NCI-H2227 (cell line): ENCODE results near the gene STX3.
"Not testable (repeated sequence)": the region's sequence is repeated elsewhere in the genome, so short reads cannot be mapped to it uniquely, and the experiment has no call there.

ENCODE experiments used
- DNase-seq: peaks from one replicate; lab custom pipeline; 2025; ENCODE audit not compliant: unreplicated experiment; lab: John Stamatoyannopoulos, UW

STX3 gene

GRCh38 chr11:59787255-59787588 is 32.0 kb downstream of the STX3 start:
- DNase-seq, result no peak

DNA sequence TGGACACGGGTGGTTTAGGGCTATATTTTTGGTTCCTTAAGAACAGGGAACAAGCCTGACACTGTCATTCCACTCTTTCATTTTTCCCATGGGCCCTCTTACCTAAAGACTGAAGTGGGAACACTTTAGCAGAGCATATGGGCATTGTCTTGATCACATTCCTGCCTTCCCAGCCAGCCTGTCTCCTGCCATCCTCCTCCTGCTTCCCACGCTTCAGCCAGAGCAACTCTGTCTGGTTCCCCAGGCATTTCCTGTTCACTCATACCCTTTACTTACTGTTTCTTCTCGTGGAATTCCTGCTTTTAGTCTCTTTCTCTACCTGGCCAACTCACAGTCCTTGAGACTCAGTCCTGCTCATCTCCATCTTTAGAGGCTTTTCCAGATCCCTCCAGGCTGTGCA is 32.6 kb downstream of the STX3 start:
- no peak for DNase-seq

GRCh38 chr11:59791639-59792038 is 36.5 kb downstream of the STX3 start:
- no peak for DNase-seq

- no peak for DNase-seq
These were observed 37.3 kb downstream of the STX3 start for GRCh38 chr11:59792507-59792906.

GRCh38 chr11:59794417-59794816 is 39.2 kb downstream of the STX3 start:
- DNase-seq, result no peak

DNA sequence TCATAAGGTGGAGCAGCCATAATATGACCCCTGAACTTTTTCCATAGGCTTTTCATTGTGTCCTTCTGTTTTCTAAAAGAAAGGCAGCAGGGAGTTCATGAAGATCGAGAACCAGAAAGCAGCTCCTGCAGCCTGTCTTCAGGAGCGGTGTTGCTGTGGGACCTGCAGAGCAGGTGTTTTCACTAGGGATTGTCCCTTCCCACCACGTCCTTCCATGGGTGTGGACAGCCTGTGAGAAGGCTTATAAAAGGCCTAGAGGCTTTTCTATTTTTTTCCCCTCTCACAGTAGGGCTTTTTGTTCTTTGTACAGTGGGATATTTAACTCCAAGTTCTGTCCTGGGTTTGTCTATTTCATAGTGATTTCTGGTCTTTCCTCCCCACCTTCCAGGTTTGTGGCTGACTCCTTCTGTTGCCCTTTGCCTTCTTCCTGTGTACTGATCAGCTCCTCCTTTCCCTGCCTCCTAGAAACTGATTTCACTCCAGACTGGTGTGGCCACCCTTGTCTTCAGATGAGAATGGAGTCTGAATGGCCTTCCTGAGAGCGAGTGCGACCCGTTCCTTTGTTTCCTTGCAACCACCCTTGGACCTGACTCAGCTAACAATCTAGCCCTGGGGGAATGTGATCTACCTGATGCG is 45.3 kb downstream of the STX3 start:
- DNase-seq, result no peak

GRCh38 chr11:59801160-59801706 is 46.1 kb downstream of the STX3 start:
- no peak for DNase-seq

- peak; percentile 40 for DNase-seq
These were observed 46.9 kb downstream of the STX3 start for GRCh38 chr11:59801981-59802638.

- peak; percentile 55 for DNase-seq
These were observed 47.5 kb downstream of the STX3 start for GRCh38 chr11:59802639-59803176.

GRCh38 chr11:59804061-59804460 is 48.9 kb downstream of the STX3 start:
- DNase-seq, result no peak

DNA sequence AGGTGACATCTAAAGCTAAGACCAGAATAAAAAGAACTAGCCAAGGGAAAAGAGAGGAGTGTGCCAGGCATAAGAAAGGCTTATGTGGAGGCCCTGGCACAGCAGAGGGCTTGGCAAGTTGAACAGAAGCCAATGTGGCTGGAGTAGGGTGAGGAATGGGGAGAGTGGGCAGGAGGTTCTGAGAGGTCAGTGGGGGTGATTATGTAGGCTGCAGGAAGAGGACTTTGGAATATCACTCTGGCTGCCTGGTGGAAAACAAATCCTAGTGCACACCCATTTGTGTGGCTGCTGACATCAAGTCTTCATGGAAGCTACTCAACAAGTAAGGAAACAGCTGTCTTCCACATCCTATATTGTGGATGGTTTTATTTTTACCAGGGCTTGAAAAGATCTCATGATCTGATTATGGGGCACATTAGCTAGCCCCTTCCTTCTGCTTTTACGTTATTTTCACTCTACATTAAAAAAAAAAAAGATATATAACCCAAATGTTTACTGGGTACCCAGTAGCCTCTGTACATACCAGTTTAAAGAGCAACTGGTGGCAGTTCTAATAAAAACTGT is 52.0 kb downstream of the STX3 start:
- no peak for DNase-seq

GRCh38 chr11:59810189-59810910 is 55.2 kb downstream of the STX3 start, which contains the start of gene MRPL16:
Gene MRPL16 (minus strand): TSS chr11:59810778. CDS start chr11:59810658, 120 bp downstream.
- peak; percentile 94 for DNase-seq

DNA sequence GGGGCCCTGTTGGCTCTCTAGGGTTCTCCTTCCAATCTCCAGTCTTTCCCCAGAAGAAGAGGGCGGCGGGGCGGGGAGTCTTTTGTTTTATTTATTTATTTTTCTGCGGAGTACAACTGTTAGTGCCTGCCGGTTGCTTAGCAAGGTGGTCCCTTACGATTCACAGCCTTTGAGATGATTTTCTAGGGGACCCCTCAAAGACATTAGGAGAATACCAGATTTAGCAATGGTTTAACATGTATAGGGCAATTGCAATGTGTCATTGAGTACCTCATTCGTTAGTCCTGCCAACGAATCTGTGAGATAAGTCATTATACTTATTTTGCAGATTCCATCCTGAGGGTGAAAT is 55.7 kb downstream of the STX3 start:
- no peak for DNase-seq

GRCh38 chr11:59812220-59812619 is 57.0 kb downstream of the STX3 start:
- no peak for DNase-seq

- DNase-seq, result no peak
These were observed 58.2 kb downstream of the STX3 start for GRCh38 chr11:59813364-59813763.

DNA sequence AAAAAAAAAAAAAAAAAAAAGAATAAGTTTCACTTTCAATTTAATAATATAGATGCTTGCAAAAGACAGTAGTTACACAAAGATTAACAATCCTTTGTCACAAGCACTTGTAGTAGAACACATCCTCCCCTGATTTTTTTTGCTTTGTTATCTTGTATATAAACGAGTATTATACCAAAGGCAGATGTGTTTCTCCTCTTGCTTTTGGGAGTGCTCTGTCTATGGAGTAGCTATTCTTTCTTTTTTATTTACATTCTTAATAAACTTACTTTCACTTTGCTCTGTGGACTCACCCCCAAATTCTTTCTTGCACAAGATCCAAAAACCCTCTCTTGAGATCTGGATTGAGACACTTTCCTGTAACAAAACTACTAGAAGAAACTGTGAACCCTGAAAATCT is 58.8 kb downstream of the STX3 start:
- no peak for DNase-seq

GRCh38 chr11:59815754-59816153 is 60.6 kb downstream of the STX3 start:
- no peak for DNase-seq

DNA sequence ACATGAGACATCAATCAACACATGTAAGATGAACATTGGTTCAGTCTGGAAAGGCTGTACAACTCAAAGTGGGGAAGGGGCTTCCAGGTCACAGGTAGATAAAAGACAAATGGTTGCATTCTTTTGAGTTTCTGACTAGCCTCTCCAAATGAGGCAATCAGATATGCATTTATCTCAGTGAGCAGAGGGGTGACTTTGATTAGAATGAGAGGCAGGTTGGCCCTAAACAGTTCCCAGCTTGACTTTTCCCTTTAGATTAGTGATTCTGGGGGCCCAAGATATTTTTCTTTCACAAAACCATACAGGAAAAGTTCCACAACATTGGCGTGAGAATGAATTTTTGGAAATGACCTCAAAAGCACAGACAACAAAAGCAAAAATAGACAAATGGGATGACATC is 61.3 kb downstream of the STX3 start:
- DNase-seq, result not testable (repeated sequence)

DNA sequence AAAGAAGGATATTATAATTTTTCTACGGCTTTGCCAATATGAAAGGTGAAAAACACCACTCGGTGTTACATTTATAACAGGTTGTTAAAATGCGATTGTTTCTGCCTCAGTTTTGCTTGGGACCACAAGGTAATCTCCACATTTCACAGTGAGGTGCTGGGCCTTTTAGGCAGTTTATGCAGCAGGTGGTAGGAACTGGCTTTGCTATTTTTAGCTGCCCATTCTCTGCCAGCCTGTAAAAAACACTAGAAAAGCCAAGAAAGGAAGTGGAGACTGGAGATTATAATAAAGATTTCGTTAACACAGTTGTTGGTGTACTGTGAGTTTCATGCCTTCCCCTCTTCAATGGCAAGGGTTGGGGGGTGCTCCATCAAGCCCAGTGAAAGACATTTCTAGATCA is 63.4 kb downstream of the STX3 start:
- no peak for DNase-seq

DNA sequence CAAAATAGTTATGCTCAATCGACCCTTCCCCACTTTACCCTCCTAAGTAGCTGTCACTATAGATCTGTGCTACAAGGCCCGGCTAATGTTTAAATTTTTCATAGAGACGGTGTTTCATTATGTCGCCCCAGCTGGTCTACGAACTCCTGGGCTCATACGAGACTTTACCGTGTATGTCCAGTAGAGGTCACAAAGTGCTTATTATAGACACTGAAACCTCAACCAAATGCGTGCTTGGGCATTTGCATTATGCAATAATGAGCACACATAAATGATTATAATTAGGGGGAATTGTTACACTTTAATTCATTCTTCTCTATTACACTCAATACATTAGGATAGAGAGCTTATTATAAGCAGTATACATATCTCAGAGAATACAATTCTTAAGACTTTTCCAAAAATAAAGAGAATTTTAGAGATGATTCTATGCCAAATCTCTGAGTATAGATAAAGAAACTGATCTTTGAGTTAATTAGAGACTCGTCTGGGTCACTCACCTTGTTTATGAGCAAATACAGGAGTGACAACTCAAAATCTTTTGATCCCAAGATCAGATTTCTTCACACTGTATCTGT is 67.9 kb downstream of the STX3 start:
- DNase-seq, result peak; percentile 10

GRCh38 chr11:59829358-59829757 is 74.2 kb downstream of the STX3 start:
- no peak for DNase-seq
